MM.1S (cell line): ENCODE results near the gene CAMKK2.

ENCODE experiments used
- CTCF ChIP-seq: fragments of 300-600 bp; sonication (generic); IDR thresholded peaks from 2 replicates; pipeline ENCODE4 v1.5.1; 2016; ENCODE audit warnings: antibody characterized with exemption, low read length, mixed read lengths
- EZH2phosphoT487 ChIP-seq: fragments of 300-600 bp; sonication (generic); IDR thresholded peaks from 2 replicates; pipeline ENCODE4 v1.6.1; 2018; ENCODE audit warnings: antibody characterized with exemption, low read length

GRCh38 chr12:121277374-121277759, 19.1 kb downstream of the CAMKK2 start:
- TF ChIP-seq EZH2phosphoT487 (no peak), CTCF (no peak)
